Type B pancreatic cell (in vitro differentiated cells): Measurements from ENCODE around the gene DCBLD1. TPM values are rescaled to one million over a fixed set of nuclear protein-coding genes. Genes with fewer than 3 reads are reported as not detected.

ENCODE experiments used
- DNase-seq: peaks from one replicate; pipeline ENCODE4 v3.0.0; 2021; ENCODE audit warnings: mixed read lengths; ENCODE audit not compliant: unreplicated experiment; ENCODE audit errors: extremely low spot score
- H3K27ac Mint-ChIP-seq: 2 replicates; pipeline ENCODE4 v1.8.0; 2021; ENCODE audit warnings: mild to moderate bottlenecking, mixed read lengths
- H3K27me3 Mint-ChIP-seq: 2 replicates; pipeline ENCODE4 v1.8.0; 2021; ENCODE audit warnings: mixed read lengths
- H3K36me3 Mint-ChIP-seq: 2 replicates; pipeline ENCODE4 v1.8.0; 2021; ENCODE audit warnings: mixed read lengths
- H3K4me1 Mint-ChIP-seq: one replicate; pipeline ENCODE4 v1.8.0; 2021; ENCODE audit warnings: mixed read lengths; ENCODE audit not compliant: unreplicated experiment
- H3K4me3 Mint-ChIP-seq: 2 replicates; pipeline ENCODE4 v1.8.0; 2021; ENCODE audit warnings: mild to moderate bottlenecking, mixed read lengths
- H3K9me3 Mint-ChIP-seq: 2 replicates; pipeline ENCODE4 v1.8.0; 2021; ENCODE audit warnings: mixed read lengths
- total RNA-seq: library from RNA; stranded (reverse); gene quantifications from 2 replicates; pipeline ENCODE4 v1.2.1, GENCODE V29; 2021; ENCODE audit warnings: low replicate concordance
- TF ChIP-seq, protein P1 (sequence below): fragments of 200-600 bp; sonication (generic); conservative IDR thresholded peaks from 2 replicates; pipeline ENCODE4 v1.5.0; 2021; ENCODE audit warnings: antibody characterized with exemption, mild to moderate bottlenecking

Gene DCBLD1
- total RNA-seq, 1 donor from 2014 or later: 9.0 TPM

- H3K36me3 Mint-ChIP-seq: no peaks in the 10 kb centered on the region
- H3K9me3 Mint-ChIP-seq: no peaks in the 10 kb centered on the region
- peaks cover 10% of the 10 kb centered on the region for H3K27me3 Mint-ChIP-seq
- peaks cover 4% of the 10 kb centered on the region for H3K4me1 Mint-ChIP-seq
- TF ChIP-seq, protein P1, sequence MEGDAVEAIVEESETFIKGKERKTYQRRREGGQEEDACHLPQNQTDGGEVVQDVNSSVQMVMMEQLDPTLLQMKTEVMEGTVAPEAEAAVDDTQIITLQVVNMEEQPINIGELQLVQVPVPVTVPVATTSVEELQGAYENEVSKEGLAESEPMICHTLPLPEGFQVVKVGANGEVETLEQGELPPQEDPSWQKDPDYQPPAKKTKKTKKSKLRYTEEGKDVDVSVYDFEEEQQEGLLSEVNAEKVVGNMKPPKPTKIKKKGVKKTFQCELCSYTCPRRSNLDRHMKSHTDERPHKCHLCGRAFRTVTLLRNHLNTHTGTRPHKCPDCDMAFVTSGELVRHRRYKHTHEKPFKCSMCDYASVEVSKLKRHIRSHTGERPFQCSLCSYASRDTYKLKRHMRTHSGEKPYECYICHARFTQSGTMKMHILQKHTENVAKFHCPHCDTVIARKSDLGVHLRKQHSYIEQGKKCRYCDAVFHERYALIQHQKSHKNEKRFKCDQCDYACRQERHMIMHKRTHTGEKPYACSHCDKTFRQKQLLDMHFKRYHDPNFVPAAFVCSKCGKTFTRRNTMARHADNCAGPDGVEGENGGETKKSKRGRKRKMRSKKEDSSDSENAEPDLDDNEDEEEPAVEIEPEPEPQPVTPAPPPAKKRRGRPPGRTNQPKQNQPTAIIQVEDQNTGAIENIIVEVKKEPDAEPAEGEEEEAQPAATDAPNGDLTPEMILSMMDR: no peak
- DNase-seq: no peak
- no peak overlapping the region for H3K27ac Mint-ChIP-seq
- no peak overlapping the region for H3K4me3 Mint-ChIP-seq
These were observed 34.5 kb upstream of the DCBLD1 start for GRCh38 chr6:117448011-117448410.

DNA sequence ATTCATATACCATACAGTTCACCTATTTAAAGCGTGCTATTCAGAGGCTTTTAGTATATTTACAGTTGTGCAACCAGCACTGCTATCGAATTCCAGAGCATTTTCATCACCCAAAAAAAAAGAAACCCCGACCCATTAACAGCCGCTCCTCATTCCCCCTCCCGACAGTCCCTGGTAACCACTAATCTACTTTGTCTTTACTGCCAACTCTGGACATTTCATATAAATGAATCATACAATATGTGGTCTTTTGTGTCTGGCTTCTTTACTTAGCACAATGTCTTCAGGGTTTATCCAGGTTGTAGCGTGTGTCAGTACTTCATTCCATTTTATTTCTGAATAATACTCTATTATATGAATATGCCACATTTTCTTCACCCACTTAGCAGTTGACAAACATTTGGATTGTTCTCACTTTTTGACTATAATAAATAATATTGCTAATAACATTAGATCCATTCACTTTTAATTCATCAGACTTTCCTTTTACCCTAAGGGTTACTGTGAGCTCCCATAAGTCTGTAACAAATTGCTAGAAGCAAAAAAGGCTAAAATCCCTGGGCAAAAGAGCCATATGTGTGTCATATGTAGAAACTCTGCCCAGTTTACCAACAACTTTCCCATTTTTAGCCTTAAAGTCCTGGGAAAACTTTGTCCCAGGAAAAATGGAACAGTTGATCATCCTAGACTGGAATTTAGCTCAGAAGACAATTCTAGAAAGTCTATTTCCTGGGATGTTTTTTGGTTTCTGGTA lies 33.6 kb upstream of the DCBLD1 start:
- Mint-ChIP-seq H3K4me3 (peak overlapping the region; percentile 2), H3K4me1 (peaks cover 4% of the 10 kb centered on the region), H3K9me3 (no peaks in the 10 kb centered on the region), H3K27ac (peak overlapping the region; percentile 19), H3K36me3 (no peaks in the 10 kb centered on the region), H3K27me3 (peaks cover 10% of the 10 kb centered on the region)
- TF ChIP-seq, protein P1: no peak
- no peak for DNase-seq

GRCh38 chr6:117449549-117450439 lies 32.7 kb upstream of the DCBLD1 start:
- Mint-ChIP-seq H3K27ac (no peak overlapping the region), H3K4me1 (peaks cover 4% of the 10 kb centered on the region), H3K9me3 (no peaks in the 10 kb centered on the region), H3K36me3 (no peaks in the 10 kb centered on the region), H3K4me3 (no peak overlapping the region), H3K27me3 (peaks cover 9% of the 10 kb centered on the region)
- no peak for DNase-seq
- TF ChIP-seq, protein P1: peak; percentile 91

DNA sequence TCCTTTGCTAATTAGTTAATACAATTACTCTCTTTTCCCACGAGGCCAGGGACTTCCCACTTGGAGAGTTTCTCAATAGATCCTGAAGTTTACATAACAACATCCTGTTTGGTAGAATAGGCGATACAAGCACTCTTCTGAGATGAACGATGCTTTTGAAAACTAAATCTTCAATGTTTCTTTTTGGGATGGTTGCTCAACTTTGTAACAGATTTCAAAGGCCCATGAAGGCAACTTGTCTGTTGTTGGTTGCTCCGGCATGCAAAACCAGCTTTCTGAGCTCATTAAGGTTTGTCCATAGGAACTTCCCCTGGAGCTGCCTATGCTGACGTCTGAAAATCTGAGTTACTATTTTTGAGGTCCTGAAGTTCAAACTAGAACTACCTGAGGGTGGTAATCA lies 30.8 kb upstream of the DCBLD1 start:
- Mint-ChIP-seq H3K9me3 (no peaks in the 10 kb centered on the region), H3K4me1 (peaks cover 4% of the 10 kb centered on the region), H3K27ac (no peak overlapping the region), H3K4me3 (peak overlapping the region; percentile 26), H3K36me3 (no peaks in the 10 kb centered on the region), H3K27me3 (peaks cover 6% of the 10 kb centered on the region)
- DNase-seq: no peak
- TF ChIP-seq, protein P1: no peak

DNA sequence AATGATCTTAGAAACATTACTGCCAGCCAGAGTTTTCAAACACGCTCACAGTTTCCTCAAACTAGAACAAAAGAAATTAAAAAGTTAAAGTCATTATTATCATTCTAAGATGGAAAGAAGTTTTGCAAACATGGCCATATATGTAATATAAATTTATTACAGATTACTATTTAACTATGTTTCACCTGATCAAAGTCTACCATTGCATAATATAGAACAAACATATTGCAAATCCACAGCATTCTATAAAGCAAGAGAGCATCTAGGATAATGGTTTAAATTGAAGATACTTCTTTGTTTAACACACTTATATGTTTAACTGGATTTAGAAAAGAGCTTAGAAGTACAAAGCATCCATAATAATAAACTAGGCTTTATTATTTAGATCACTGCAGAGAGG lies 26.2 kb upstream of the DCBLD1 start:
- no peak for DNase-seq
- Mint-ChIP-seq H3K9me3 (no peaks in the 10 kb centered on the region), H3K4me1 (no peaks in the 10 kb centered on the region), H3K4me3 (peak overlapping the region; percentile 17), H3K27me3 (no peaks in the 10 kb centered on the region), H3K36me3 (no peaks in the 10 kb centered on the region), H3K27ac (no peak overlapping the region)
- TF ChIP-seq, protein P1: no peak
